Skin of body (tissue), 2 donors: ENCODE results near the gene RNF17. TPM values are rescaled to one million over a fixed set of nuclear protein-coding genes. Genes with fewer than 3 reads are reported as not detected.
"Not testable (repeated sequence)": the region's sequence is repeated elsewhere in the genome, so short reads cannot be mapped to it uniquely, and the experiment has no call there.

Experiments used
- DNase-seq: peaks from one replicate; lab custom pipeline; 2025; lab: John Stamatoyannopoulos, UW
- total RNA-seq: library from RNA; depleted of rRNA; stranded (reverse); fragments of >200 nt; gene quantifications from one replicate; pipeline ENCODE4 v1.2.3, GENCODE V29; 2014

RNF17 gene
- total RNA-seq = not detected

DNA sequence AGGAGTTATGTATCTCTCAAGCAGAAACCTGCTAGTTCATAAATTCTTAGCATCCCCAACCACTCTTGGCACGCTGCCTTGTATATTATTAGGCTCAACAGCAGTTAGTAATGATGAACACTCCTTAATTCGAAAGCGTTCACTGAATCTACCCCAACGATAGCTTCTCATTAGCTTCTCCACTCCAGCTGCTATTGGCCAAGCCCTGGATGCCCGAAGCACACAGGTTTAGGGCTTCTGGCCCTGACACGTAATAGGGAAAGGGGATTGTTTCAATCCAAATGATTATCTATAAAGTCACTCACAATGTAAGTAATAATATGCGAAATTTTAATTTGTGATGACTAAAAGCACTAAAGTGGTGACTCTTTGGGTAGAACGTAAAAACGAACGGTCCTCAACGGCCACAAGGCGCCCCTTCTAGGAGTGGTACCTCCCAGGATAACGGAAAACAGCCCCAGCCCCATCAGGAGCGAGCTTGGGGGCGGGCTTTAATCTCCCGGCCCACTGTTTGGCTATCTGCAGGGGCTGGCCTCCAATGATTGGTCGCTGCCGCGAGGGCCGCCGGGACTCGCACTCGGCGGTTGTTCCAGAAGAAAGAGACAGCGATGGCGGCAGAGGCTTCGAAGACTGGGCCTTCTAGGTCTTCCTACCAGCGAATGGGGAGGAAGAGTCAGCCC lies at the start of gene RNF17:
Gene RNF17 (plus strand): TSS at position 574 of the 680 bp plus-strand sequence. CDS start 35 bp downstream, at position 609.
- DNase-seq = no peak

DNA sequence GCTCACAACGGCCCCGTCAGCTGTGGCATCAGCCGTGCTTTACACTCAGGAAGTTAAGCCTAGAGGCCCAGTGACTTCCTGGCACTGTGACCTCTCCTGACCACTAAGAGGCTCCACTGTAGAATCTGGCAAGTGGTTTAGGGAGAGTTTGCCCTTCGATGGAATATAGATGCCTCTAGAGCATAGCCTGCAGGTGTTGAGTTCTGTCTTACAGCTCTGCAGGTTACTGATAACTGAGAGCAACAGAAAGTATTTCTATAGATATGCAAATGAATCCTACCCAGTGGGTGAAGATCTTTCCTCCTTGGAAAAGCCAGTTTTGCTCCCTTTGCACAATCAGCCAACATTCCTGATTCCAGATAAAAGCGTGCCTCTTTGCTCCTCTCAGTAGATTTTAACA lies 48.0 kb upstream of the RNF17 start:
- DNase-seq = no peak

GRCh38 chr13:24716446-24716845 lies 47.5 kb upstream of the RNF17 start:
- DNase-seq = no peak

DNA sequence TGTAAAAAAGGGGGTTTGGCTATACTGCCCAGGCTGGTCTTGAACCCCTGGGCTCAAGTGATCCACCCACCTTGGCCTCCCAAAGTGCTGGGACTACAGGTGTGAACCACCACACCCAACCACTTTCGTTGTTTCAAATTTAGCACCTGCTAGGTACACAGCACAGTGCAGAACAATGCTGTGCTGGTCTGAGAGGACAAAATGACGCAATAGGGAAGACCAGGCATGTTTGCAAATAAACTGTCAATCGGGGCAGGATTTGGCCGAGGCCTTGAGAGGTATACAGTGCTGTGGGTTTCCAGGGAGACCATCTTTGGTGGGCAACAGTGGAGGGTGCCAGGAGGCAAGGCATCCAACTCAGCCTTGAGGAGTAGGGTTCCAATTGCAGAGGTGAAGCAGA lies 46.8 kb upstream of the RNF17 start:
- DNase-seq = no peak

GRCh38 chr13:24718192-24718965 lies 45.6 kb upstream of the RNF17 start:
- DNase-seq = no peak

- no peak for DNase-seq
Observed at GRCh38 chr13:24719139-24719538, 44.8 kb upstream of the RNF17 start.

DNA sequence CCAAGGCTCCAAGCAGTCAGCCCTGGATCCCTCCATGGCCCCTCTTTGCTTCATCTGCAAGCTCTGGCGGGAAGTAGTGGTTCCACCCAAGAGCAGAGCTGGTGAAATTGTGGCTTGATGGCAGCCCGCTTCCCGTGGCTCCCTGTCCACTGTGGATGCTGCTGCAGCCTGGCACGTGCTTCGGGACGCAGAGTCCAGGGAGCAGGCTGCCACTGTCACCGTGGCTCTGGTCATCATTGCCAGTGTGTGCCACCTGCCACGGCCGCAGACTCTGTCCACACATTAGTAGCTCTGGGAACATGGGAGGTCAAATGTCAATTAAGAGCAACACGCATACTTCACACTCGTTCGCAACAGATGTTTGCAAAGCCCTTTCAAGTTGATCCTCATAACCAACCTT lies 40.8 kb upstream of the RNF17 start:
- DNase-seq = no peak

DNA sequence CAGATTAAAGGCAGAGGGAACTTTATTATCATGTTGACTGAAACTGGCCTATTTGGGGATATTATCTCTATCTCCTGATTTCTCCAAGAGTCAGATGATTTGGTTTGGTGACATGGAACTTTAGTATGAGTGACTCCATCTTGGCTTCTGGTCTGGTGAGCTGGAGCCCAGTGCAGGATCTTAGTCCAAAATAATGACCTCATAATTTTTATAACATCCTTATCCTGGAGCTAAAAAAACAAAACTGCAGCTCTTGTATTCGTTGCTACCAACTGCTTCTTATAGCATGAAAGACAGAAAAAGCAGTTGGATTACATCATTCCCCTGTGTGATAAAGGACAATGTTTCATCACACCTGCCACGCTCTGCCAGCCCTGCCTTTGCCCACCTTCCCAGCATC lies 39.3 kb upstream of the RNF17 start:
- no peak for DNase-seq

- no peak for DNase-seq
Observed at GRCh38 chr13:24725379-24725778, 38.6 kb upstream of the RNF17 start.

GRCh38 chr13:24727731-24728601 lies 36.0 kb upstream of the RNF17 start:
- peak; percentile 76 for DNase-seq

DNA sequence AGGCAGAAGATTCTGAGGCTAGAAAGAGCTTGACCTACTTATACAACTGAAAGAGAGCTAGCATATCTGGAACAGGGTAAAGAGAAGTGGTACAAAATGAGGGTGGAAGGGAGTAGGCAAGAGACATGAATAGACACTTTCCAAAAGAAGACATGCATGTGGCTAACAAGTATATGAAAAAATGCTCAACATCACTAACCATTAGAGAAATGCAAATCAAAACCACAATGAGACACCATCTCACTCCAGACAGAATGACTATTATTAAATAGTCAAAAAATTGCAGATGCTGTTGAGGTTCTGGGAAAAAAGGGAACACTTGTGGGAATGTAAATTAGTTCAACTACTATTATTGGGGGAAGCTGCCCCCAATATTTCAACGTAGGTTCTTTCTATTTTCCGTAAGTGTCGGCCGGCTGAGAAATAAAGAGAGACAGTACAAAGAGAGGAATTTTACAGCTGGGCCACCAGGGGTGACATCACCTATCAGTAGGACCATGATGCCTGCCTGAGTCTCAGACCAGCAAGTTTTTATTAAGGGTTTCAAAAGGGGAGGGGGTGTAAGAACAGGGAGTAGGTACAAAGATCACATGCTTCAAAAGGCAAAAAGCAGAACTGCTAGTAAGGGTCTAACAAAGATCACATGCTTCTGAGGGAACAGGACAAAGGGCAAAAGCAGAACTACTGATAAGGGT lies 32.9 kb upstream of the RNF17 start:
- not testable (repeated sequence) for DNase-seq

- no peak for DNase-seq
Observed at GRCh38 chr13:24734950-24735349, 29.0 kb upstream of the RNF17 start.

- DNase-seq = no peak
Observed at GRCh38 chr13:24737042-24737441, 26.9 kb upstream of the RNF17 start.

DNA sequence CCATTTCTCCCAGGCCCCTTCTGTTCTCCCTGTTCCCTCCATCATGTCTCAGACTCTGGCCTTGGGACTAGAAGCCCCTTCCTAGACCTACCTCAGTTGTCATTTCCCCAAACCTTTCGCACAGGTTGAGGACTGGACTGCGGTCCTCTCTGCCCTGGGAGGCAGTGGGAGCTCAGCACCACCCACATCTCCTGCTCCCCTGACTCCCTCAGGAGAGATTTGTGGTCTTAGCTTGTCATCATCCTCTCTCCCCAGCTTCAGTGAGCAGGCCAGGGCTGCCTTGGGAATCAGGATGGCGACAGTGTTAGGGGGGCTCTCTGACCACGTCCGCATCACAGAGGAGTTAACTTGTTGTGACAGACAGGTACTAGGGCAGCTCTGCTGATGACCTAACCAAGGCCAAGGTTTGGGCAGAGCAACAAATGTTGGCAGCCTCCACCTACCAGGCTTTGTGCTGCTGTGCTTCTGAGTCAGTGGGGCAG lies 25.6 kb upstream of the RNF17 start:
- DNase-seq = no peak

GRCh38 chr13:24740014-24740890 lies 23.7 kb upstream of the RNF17 start:
- DNase-seq = no peak

DNA sequence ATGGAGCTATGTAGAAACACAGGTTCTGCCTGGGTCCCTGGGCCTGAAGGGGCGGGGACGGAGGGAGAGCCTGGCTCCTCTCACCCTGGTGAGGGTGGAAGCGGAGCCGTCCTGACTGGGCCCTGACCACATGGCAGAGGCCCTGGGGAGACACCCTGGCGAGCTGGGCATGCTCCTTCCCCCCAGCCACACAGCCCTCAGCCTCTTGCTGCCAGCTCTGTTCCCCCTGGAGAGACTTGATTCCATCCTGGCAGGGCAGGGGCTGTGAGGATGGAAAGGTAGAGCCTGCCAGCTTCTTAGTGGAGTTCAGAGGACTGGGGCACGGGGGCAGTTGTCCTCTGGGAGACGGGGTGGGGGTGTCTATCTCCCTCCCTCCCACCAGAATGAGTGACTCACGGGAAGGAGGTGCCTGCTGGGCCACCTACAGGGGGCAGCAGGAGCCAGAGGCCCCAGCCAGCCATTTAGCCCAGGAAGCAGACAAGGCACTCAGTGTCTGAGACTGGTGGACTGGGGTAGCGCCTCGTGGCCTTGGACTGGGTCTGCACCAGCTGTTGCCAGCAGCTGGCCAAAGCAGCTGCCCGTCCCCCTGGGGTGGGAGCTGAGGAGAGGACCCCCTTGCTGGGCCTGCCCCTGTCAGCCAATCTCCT lies 22.8 kb upstream of the RNF17 start:
- DNase-seq = no peak

- DNase-seq = no peak
Observed at GRCh38 chr13:24741791-24742190, 22.2 kb upstream of the RNF17 start.

DNA sequence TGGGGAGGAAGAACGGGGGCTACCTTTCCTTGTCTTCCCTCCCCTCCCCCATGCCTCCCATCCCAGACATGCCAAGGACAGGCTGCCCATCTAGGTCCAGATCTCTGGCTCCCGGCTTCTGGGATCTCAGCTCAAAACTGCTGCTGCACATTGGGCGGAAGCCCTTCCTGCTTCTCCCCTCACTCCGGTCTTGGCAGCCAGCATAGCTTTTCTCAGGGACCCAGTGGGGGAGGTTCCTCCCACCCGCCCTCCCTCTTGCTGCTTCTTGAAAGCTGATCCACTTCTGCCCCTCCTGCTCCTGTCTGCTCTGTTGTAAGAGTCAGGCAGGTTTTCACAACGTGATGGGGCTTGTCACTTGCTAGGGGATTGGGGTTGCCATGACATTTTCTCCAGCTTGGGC lies 21.7 kb upstream of the RNF17 start:
- DNase-seq = peak; percentile 20

DNA sequence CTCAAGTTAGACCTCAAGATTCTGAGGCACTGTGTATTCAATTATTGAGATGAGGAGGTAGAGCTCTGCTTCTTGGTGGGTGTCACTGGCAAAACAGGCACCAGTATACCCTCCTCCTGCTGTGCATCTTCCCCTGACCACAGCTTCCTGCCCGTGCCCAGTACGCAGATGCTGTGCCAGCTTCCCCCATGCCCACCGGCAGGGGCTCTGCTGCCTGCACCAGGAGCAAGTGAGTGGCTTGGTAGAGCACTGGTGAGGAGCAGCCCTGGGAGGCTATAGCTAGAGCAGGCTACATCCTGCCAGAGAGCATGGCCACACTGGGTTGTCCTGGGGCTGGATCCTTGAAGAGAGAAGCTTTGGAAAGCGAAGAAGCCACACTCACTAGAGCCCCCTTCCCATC lies 21.0 kb upstream of the RNF17 start:
- DNase-seq = no peak

- DNase-seq = no peak
Observed at GRCh38 chr13:24744247-24744646, 19.7 kb upstream of the RNF17 start.
